ENCODE data around the gene PHF12. TPM values are rescaled to one million over a fixed set of nuclear protein-coding genes. Genes with fewer than 3 reads are reported as not detected.

The PHF12 gene
- total RNA-seq, 1 donor from 2014 or later, result 69.3 TPM

DNA sequence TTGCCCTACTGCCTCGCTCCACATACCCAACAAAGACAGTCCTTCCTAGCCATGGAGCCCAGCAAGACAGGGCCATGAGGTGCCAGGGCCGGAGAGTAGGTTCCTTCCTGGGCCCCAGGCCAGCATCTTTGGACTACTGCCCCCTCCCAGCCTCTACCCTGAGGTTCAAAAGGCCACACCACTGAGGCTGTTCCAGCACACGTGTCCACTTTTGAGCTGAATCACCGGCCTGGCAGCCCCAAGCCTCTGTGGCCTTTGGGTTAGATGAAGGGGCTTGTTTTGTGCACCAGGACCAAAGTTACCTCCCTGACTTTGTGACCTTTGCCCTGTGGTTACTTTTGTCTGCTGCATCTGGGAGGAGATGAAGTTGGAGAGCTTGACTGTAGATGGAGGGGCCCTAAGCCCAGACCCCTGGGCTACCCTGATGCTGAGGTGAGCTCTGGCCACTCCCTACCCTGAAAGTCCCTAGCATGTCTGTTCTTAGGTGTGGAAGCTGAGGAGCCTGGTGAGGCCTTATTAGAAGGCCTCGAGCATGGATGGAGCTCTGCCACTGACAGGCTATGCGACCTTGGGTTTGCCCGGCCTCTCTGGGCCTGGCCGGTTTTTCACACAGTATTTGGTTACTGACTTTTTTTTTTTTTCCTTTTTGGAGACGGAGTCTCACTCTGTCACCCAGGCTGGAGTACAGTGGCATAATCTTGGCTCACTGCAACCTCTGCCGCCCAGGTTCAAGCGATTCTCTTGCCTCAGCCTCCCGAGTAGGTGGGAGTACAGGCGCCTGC, 42.5 kb upstream of the PHF12 start:
- TF ChIP-seq, protein P1, sequence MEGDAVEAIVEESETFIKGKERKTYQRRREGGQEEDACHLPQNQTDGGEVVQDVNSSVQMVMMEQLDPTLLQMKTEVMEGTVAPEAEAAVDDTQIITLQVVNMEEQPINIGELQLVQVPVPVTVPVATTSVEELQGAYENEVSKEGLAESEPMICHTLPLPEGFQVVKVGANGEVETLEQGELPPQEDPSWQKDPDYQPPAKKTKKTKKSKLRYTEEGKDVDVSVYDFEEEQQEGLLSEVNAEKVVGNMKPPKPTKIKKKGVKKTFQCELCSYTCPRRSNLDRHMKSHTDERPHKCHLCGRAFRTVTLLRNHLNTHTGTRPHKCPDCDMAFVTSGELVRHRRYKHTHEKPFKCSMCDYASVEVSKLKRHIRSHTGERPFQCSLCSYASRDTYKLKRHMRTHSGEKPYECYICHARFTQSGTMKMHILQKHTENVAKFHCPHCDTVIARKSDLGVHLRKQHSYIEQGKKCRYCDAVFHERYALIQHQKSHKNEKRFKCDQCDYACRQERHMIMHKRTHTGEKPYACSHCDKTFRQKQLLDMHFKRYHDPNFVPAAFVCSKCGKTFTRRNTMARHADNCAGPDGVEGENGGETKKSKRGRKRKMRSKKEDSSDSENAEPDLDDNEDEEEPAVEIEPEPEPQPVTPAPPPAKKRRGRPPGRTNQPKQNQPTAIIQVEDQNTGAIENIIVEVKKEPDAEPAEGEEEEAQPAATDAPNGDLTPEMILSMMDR (IDR thresholded peaks at IDR 0.05; ENCODE audit: unreplicated experiment), result no peak
- Mint-ChIP-seq H3K27me3 (ENCODE audit: low read depth) (peaks cover 41% of the 10 kb centered on the region), H3K36me3 (no peaks in the 10 kb centered on the region), H3K4me3 (no peak overlapping the region), H3K9me3 (no peaks in the 10 kb centered on the region), H3K4me1 (no peaks in the 10 kb centered on the region), H3K27ac (no peak overlapping the region)
- no peak for DNase-seq (ENCODE audit: low spot score in 2 of 2, unreplicated experiment in 2 of 2)

DNA sequence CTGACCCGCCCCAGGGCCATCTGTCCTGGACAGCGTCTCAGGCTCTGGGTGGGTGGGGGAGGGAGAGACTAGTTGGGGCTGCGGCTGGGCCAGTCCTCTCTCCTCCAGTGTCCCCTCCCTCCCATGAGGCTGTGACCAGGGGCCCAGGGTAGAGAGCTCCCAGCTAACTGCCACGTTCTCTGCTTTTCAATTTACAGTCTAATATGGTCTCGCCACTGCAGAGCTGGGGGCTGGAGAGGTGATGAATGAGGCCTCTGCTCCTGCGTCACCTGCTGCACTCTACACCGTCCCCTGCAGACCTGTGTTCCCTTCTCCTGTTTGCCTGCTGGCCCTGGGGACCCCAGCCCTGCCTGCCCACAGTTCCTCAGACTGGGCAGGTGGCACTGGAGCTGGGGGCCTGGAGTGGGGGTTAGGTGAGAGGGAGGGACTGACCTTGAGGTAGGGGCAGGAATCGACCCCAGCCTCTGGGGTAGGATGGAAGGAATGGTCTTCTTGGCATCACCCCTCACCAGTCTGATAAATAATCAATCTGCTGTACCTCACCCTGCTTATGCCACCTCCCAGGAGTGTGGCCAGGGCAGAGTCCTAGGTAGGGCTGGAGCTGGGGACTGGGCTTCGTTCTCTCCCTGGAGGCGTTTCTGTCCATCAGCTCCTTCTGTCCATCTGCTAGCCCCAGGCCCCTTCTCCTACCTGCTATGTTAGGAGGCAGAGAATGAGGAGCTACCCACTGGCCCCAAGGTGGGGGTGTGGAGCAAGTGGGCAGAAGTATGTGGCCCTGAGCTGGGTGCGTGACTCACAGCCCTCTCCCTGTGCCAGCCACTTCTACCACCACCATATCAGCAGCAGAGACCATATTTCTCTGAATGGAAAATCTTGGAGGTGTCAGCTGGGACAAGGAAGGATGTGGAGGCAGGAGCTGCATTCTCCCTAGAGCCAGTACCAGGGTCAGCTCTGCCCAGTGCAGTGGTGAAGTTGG, 41.6 kb upstream of the PHF12 start:
- TF ChIP-seq, protein P1 (IDR thresholded peaks at IDR 0.05; ENCODE audit: unreplicated experiment), result no peak
- H3K4me3 Mint-ChIP-seq, result no peak overlapping the region
- H3K36me3 Mint-ChIP-seq, result no peaks in the 10 kb centered on the region
- H3K27ac Mint-ChIP-seq, result no peak overlapping the region
- peaks cover 41% of the 10 kb centered on the region for H3K27me3 Mint-ChIP-seq (ENCODE audit: low read depth)
- DNase-seq (ENCODE audit: low spot score in 2 of 2, unreplicated experiment in 2 of 2), result no peak
- no peaks in the 10 kb centered on the region for H3K9me3 Mint-ChIP-seq
- H3K4me1 Mint-ChIP-seq, result no peaks in the 10 kb centered on the region

DNA sequence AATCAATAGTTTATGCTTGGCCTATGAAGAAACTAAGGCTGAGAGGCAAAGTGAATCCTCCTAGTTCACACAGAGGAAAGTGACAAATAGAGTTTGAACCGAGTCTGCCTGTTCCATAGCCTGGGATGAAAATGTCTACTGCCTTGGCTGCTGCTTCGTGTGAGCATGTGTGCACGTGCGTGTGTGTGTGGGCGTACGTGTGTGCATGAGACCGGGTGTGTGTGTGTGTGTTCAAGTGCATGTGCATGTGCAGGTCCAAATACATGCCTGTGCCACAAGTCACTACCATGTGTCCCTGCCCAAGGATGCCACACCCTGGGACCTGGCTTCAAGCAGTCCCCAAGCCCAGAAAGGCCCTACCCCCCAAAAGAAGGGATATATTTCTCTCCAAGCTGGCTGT, 40.9 kb upstream of the PHF12 start:
- TF ChIP-seq, protein P1 (IDR thresholded peaks at IDR 0.05; ENCODE audit: unreplicated experiment), result no peak
- Mint-ChIP-seq H3K4me3 (no peak overlapping the region), H3K9me3 (no peaks in the 10 kb centered on the region), H3K27ac (no peak overlapping the region), H3K4me1 (peaks cover 1% of the 10 kb centered on the region), H3K36me3 (no peaks in the 10 kb centered on the region), H3K27me3 (ENCODE audit: low read depth) (peaks cover 40% of the 10 kb centered on the region)
- DNase-seq (ENCODE audit: low spot score in 2 of 2, unreplicated experiment in 2 of 2), result no peak

DNA sequence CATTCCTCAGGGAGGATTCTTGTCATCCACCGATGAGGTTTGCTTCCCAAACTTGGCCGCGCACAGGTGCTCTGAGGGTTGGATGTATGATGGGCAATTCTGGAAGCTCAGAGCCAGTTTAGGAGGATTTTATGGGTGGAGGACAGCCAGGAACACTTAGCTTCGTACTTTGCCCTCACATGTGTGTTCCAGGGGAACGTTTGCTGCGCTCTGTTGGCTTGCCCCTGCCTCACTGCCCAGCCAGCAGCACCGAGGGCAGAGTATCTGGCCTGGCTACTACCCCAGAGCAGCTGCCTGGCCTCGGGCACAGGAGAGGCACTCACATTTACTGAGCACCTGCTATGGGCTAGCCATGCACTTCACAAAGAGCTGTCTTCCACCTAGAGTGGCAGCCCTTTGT, 40.5 kb upstream of the PHF12 start:
- DNase-seq (ENCODE audit: low spot score in 2 of 2, unreplicated experiment in 2 of 2), result no peak
- TF ChIP-seq, protein P1 (IDR thresholded peaks at IDR 0.05; ENCODE audit: unreplicated experiment), result no peak
- H3K9me3 Mint-ChIP-seq, result no peaks in the 10 kb centered on the region
- H3K27ac Mint-ChIP-seq, result no peak overlapping the region
- H3K36me3 Mint-ChIP-seq, result no peaks in the 10 kb centered on the region
- H3K4me1 Mint-ChIP-seq, result peaks cover 2% of the 10 kb centered on the region
- H3K4me3 Mint-ChIP-seq, result no peak overlapping the region
- peaks cover 38% of the 10 kb centered on the region for H3K27me3 Mint-ChIP-seq (ENCODE audit: low read depth)

DNA sequence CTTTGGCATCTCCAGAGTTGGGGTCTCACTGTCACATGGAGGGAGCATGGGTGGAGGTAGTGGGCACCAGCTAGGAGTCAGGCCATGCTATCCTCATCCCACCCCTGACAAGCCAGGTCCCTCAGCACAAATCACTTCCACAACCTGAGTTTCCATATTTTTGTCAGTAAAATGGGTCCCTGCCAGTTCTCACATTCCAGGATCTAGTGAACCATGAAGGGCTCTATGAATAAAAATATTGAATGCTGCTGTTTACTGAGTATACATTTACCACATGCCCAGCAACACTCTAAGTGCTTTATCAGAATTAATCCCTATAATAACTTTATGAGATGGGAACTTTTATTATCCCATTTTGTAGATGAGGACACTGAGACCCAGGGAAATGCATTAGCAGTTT, 37.7 kb upstream of the PHF12 start:
- Mint-ChIP-seq H3K36me3 (no peaks in the 10 kb centered on the region), H3K27ac (no peak overlapping the region), H3K4me1 (peaks cover 6% of the 10 kb centered on the region), H3K27me3 (ENCODE audit: low read depth) (peaks cover 57% of the 10 kb centered on the region), H3K9me3 (no peaks in the 10 kb centered on the region), H3K4me3 (no peak overlapping the region)
- no peak for DNase-seq (ENCODE audit: low spot score in 2 of 2, unreplicated experiment in 2 of 2)
- TF ChIP-seq, protein P1 (IDR thresholded peaks at IDR 0.05; ENCODE audit: unreplicated experiment), result no peak

Data from mesothelial cell of epicardium (in vitro differentiated cells).